Thyroid gland (tissue), 4 donors: ENCODE data around the gene SUSD5. TPM values are rescaled to one million over a fixed set of nuclear protein-coding genes. Genes with fewer than 3 reads are reported as not detected.

Experiments
- DNase-seq, 2 donors: peaks; one replicate each; pipeline ENCODE4 v3.0.0-alpha.2; 2019
- H3K27ac ChIP-seq, 3 donors: fragments of 200-600 bp; sonication (generic); 1 replicate in 2 of 3; 2 replicates in 1 of 3; pipeline ENCODE4 v1.5.1; 2016 to 2019; ENCODE audit warnings: mild to moderate bottlenecking in 1 of 3, moderate library complexity in 1 of 3
- H3K27me3 ChIP-seq: fragments of 200-600 bp; sonication (generic); one replicate; pipeline ENCODE4 v1.5.1; 2019
- H3K36me3 ChIP-seq, 2 donors: fragments of 200-600 bp; sonication (generic); one replicate each; pipeline ENCODE4 v1.5.1; 2016 to 2019
- H3K4me1 ChIP-seq, 2 donors: fragments of 200-600 bp; sonication (generic); one replicate each; pipeline ENCODE4 v1.5.1; 2017 to 2019
- H3K4me3 ChIP-seq, 3 donors: fragments of 200-600 bp; sonication (generic); replicated peaks in 1 of 3; 1 replicate in 2 of 3; 2 replicates in 1 of 3; pipeline ENCODE4 v1.5.1; 2016; ENCODE audit warnings: mild to moderate bottlenecking in 1 of 3
- H3K9me3 ChIP-seq: fragments of 200-600 bp; sonication (generic); one replicate; pipeline ENCODE4 v1.5.1; 2017
- CTCF ChIP-seq, 6 experiments: fragments of 200-600 bp in 3 of 6; fragments of 450-650 bp in 3 of 6; sonication (generic) in 3 of 6; IDR thresholded peaks; one replicate each; pipeline ENCODE4 v1.5.1; 2016 to 2019; ENCODE audit warnings: antibody characterized with exemption in 6 of 6, mild to moderate bottlenecking in 2 of 6, inconsistent platforms in 1 of 6, moderate library complexity in 1 of 6
- POLR2A ChIP-seq, 2 donors: fragments of 450-650 bp; IDR thresholded peaks; one replicate each; pipeline ENCODE4 v1.6.1; 2017; ENCODE audit warnings: antibody characterized with exemption in 2 of 2, mild to moderate bottlenecking in 2 of 2, moderate library complexity in 1 of 2
- WGBS, 2 donors: methylation state at CpG; one replicate each; pipeline ENCODE4 v1.1.5; 2017; 5-methylcytosine and 5-hydroxymethylcytosine counted together
- intact Hi-C: fragments of 100-400 bp; cut with DNase I; formaldehyde crosslinking; loops from one replicate; pipeline ENCODE4 v1.15.1; 2023
- total RNA-seq, 4 donors: library from RNA; depleted of rRNA; stranded (reverse); fragments of >200 nt; gene quantifications; one replicate each; pipeline ENCODE4 v1.2.3, GENCODE V29; 2016

Gene SUSD5
- 1 to 10 TPM; 2.3 to 9.6 (median 2.8) TPM for total RNA-seq

DNA sequence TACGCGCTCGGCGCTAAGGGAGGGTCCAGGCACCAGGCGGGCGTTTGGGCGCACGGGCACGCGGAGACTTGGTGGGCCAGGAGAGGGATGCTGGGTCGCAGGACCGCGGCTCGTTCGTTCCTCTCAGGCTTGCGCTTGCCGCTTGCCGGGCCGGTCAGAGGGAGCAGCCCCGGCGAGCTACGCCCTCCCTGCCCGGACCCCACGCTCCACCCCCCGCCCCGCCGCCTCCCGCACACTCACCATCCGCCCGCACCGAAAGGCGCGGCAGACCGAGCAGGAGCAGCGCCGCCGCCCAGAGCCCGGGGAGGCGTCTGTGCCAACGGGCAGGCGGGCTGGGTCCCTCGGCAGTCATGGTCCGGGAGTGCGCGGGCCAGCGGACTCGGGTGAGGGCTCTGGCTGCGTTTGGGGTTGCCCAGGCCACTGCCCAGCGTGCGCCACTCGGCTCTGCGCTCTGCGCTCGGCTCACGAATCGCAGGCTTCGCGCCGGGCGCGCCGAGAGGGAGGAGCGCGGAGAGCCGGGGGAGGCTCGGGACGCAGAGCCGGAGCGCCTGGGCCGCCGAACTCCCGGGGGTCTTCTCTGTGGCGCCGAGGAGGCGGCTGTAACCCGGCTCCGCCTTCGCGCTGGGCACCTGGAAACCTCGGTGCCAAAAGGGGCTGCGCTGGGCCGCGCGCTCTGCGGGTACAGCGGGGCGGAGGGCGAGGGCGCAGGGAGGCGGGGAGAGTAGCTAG is at the start of gene SUSD5:
SUSD5 (minus strand) TSS at position 365 of the 729 bp plus-strand sequence; CDS start at position 352, 13 bp downstream.
- Histone ChIP-seq H3K27me3 (no peaks in the 10 kb centered on the region), H3K4me1 (peaks cover 7 to 10% of the 10 kb centered on the region in 2 donors), H3K4me3 (peak within 1 kb of the TSS in 1 of 3 donors; percentile 33), H3K36me3 (no peaks in the 10 kb centered on the region), H3K27ac (no peak within 1 kb of the TSS), H3K9me3 (no peaks in the 10 kb centered on the region)
- TF ChIP-seq CTCF (IDR thresholded peaks at IDR 0.05): no peak
- intact Hi-C loops: no loop called here
- peak; percentile 45 for DNase-seq
- 0% methylated on average over 4 to 13 of the region's 90 CpGs for WGBS, 2 donors

DNA sequence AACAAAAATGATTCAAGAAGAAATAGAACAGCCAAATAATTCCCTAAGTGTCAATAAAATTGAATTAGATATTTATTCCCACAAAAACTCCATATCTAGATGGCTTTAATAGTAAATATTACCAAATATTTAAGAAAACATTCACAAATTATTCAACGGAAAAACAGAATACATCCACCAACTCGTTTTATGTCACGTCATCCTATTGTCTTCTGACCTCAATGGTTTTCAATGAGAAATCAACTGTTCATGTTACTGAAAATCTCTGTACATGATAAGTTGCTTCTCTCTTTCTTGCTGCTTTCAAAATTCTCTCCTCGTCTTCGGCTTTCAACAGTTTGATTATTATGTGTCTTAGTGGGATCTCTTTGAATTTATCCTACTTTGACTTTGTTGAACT is 41.5 kb upstream of the SUSD5 start:
- Histone ChIP-seq H3K4me1 (no peaks in the 10 kb centered on the region), H3K27me3 (no peaks in the 10 kb centered on the region), H3K4me3 (no peak overlapping the region), H3K36me3 (no peaks in the 10 kb centered on the region), H3K27ac (no peak overlapping the region), H3K9me3 (no peaks in the 10 kb centered on the region)
- 94 to 96% methylated on average over 5 of the region's 5 CpGs for WGBS, 2 donors
- intact Hi-C loops: no loop called here
- TF ChIP-seq POLR2A (IDR thresholded peaks at IDR 0.05) (no peak), CTCF (IDR thresholded peaks at IDR 0.05) (no peak)
- no peak for DNase-seq

GRCh38 chr3:33256249-33256648 is 37.6 kb upstream of the SUSD5 start:
- Histone ChIP-seq H3K27ac (no peak overlapping the region), H3K4me1 (no peaks in the 10 kb centered on the region), H3K36me3 (no peaks in the 10 kb centered on the region), H3K27me3 (no peaks in the 10 kb centered on the region), H3K4me3 (no peak overlapping the region), H3K9me3 (no peaks in the 10 kb centered on the region)
- intact Hi-C loops: no loop called here
- DNase-seq: no peak
- 76 to 80% methylated on average over 2 of the region's 2 CpGs for WGBS, 2 donors
- TF ChIP-seq POLR2A (IDR thresholded peaks at IDR 0.05) (no peak), CTCF (IDR thresholded peaks at IDR 0.05) (no peak)

GRCh38 chr3:33250712-33251111 is 32.1 kb upstream of the SUSD5 start:
- Histone ChIP-seq H3K4me3 (no peak overlapping the region), H3K27me3 (no peaks in the 10 kb centered on the region), H3K27ac (no peak overlapping the region), H3K36me3 (no peaks in the 10 kb centered on the region), H3K4me1 (no peaks in the 10 kb centered on the region), H3K9me3 (no peaks in the 10 kb centered on the region)
- DNase-seq: no peak
- no peak for TF ChIP-seq POLR2A (IDR thresholded peaks at IDR 0.05)
- TF ChIP-seq CTCF (IDR thresholded peaks at IDR 0.05): no peak
- whole genome bisulfite sequencing, 2 donors: 61 to 82% methylated on average over 1 of the region's 1 CpG
- intact Hi-C loops: no loop called here

DNA sequence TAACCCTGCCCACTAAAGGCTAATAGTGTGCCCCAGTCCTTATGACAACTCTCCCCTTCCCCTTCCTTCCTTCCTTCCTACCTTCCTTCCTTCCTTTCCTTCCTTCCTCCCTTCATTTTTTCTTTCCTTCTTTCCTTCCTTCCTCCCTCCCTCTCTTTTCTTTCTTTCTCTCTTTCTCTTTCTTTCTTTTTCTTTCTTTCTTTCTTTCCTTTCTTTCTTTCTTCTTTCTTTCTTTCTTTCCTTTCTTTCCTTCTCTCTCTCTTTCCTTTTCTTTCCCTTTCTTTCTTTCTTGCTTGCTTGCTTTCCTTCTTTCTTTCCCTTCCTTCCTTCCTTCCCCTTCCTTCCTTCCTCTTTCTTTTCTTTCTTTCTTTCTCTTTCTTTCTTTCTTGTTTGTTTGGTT is 28.2 kb upstream of the SUSD5 start:
- DNase-seq: no peak
- Histone ChIP-seq H3K4me1 (no peaks in the 10 kb centered on the region), H3K9me3 (no peaks in the 10 kb centered on the region)

More for the DNA sequence above, 28.2 kb upstream of the SUSD5 start:
- no peak overlapping the region for H3K4me3 ChIP-seq
- H3K36me3 ChIP-seq: no peaks in the 10 kb centered on the region
- H3K27ac ChIP-seq: no peak overlapping the region
- TF ChIP-seq CTCF (IDR thresholded peaks at IDR 0.05) (no peak), POLR2A (IDR thresholded peaks at IDR 0.05) (no peak)
- intact Hi-C loops: no loop called here
- no peaks in the 10 kb centered on the region for H3K27me3 ChIP-seq
